ENCODE results near the gene RFX2.

DNA sequence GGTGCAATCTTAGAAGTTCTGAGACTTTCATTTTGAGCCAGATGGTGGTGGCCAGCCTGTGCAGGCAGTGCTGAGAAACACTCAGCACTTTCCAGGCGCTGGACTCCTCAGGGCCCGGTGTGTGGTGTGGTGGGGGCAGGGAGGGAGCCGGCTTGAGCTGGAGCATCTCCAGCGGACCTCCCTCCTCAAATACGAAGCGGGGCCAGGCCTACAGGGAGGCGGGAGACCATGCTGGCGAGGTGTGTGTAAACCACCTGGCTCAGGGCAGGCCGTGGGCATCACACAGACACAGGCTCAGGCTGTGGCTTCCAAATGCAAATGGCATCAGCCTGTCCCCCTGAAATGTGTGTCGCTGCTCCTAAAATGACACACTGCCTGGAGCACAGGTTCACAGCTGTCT, 99.1 kb downstream of the RFX2 start:
- TF ChIP-seq ZNF384 (IDR thresholded peaks at IDR 0.05) (no peak), FOXA1 (IDR thresholded peaks at IDR 0.05) (no peak), SP1 (IDR thresholded peaks at IDR 0.05) (no peak), FOXM1 (IDR thresholded peaks at IDR 0.05; ENCODE audit: borderline replicate concordance) (no peak), LEF1 (IDR thresholded peaks at IDR 0.05; ENCODE audit: borderline replicate concordance) (no peak)
